Activated CD4-positive, alpha-beta T cell treated with anti-CD3 and anti-CD28 coated beads, Interleukin-2, amount 50 U/mL, for 16 hours (primary cell): ENCODE measurements around the gene IL20RB.

Experiments
- DNase-seq: peaks from one replicate; pipeline ENCODE4 v3.0.0-alpha.2; 2020

Gene IL20RB, protein sequence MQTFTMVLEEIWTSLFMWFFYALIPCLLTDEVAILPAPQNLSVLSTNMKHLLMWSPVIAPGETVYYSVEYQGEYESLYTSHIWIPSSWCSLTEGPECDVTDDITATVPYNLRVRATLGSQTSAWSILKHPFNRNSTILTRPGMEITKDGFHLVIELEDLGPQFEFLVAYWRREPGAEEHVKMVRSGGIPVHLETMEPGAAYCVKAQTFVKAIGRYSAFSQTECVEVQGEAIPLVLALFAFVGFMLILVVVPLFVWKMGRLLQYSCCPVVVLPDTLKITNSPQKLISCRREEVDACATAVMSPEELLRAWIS

GRCh38 chr3:136957751-136958288 is at the start of gene IL20RB:
Gene IL20RB, plus strand, starts transcription at chr3:136957983. Its CDS starts 131 bp downstream, at chr3:136958114.
- no peak for DNase-seq

- DNase-seq = no peak
Observed at GRCh38 chr3:136908297-136908696, 49.5 kb upstream of the IL20RB start.

- no peak for DNase-seq
Observed at GRCh38 chr3:136909187-136909586, 48.6 kb upstream of the IL20RB start.

GRCh38 chr3:136910697-136911096 is 47.1 kb upstream of the IL20RB start:
- no peak for DNase-seq

DNA sequence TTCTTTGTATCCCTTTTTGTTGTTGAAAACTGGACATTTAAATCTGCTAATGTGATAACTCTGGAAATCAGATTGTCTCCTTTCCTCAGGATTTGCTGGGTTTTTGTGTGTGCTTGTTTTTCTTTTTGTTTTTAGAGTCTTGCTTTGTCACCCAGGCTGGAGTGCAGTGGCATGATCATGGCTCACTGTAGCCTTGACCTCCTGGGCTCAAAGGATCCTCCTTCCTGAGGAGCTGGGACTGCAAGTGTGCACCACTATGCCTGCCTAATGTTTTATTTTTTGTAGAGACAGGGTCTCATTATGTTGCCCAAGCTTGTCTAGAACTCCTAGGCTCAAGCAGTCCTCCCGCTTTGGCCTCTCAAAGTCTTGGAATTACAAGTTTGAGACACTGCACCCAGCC is 44.6 kb upstream of the IL20RB start:
- no peak for DNase-seq

DNA sequence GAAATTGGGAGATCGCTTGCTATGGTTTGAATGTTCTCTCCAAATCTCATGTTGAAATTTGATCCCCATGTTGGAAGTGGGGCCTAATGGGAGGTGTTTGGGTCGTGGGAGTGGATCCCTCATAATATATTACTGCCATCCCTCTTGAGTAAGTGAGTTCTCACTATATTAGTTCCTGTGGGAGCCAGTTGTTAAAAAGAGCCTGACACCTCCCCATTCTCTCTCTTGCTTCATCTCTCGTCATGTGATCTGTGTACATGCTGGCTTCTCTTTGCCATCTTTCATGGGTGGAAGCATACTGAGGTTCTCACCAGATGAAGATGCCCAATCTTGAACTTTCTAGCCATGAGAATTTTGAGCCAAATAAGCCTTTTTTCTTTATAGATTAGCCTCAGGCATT is 43.0 kb upstream of the IL20RB start:
- DNase-seq = no peak

GRCh38 chr3:136916223-136916622 is 41.6 kb upstream of the IL20RB start:
- DNase-seq = no peak

GRCh38 chr3:136919799-136920580 is 37.8 kb upstream of the IL20RB start:
- DNase-seq = peak; percentile 76

GRCh38 chr3:136920904-136921611 is 36.7 kb upstream of the IL20RB start:
- no peak for DNase-seq

DNA sequence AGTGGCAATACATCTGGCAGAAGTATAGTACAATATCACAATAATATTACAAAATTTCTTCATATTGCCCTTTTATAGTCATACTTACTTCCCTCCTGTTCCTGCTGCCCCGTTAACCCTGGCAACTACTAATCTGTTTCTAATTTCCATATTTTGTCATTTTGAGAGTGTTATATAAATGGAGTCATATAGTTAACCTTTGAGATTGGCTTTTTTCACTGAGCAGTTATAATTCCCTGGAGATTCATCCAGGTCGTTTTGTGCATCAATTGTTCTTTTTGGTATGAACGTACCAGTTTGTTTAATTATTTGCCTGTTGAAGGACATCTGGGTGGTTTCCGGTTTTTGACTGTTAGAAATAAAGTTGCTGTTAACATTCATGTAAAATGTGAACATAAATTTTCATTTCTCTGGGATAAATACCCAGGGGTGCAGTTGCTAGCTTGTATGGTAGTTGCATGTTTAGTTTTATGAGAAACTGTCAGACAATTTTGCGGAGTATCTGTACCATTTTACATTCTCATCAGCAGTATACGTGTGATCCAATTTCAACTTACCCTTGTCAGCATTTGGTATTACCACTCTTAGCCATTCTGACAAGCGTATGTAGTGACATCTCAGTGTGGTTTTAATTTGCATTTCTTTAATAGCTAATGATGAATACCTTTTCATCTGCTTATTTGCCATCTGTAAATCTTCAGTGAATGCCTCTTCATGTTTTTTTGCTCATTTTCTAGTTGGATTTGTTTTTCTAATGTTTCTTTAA is 32.2 kb upstream of the IL20RB start:
- no peak for DNase-seq

DNA sequence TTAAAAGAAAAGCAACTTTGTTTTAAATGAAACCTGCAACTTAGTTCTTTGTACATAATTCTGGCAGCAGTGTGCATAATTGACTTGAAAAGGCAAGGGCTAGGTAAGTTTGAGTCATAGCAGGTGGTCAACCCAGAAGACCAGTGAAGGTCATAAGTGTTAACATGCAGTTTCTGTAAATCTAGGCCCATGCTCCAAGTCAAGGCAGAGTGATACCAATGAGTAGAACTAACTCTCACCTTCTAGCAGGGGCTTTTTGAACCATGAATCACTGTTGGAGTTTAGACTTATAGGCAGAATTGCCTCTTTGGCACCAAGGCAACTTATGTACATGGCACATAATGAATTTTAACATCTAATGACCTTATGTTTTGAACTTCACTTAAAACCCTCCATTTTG is 29.5 kb upstream of the IL20RB start:
- no peak for DNase-seq

- DNase-seq = no peak
Observed at GRCh38 chr3:136929977-136930670, 27.7 kb upstream of the IL20RB start.

DNA sequence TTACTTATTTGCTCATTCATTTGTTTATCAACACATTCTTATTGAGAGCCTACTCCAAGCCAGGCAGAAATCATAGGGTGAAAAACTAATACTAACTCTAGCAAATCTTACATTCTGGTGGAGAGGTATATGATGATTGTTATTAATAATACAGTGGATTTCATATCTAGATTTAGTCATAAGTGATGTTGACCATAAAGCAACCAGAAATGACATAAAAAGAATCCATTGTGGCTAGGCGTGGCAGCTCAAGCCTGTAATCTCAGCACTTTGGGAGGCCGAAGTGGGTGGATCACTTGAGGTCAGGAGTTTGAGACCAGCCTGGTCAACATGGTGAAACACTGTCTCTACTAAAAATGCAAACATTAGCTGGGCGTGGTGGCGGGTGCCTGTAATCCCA is 26.2 kb upstream of the IL20RB start:
- DNase-seq = peak; percentile 28

DNA sequence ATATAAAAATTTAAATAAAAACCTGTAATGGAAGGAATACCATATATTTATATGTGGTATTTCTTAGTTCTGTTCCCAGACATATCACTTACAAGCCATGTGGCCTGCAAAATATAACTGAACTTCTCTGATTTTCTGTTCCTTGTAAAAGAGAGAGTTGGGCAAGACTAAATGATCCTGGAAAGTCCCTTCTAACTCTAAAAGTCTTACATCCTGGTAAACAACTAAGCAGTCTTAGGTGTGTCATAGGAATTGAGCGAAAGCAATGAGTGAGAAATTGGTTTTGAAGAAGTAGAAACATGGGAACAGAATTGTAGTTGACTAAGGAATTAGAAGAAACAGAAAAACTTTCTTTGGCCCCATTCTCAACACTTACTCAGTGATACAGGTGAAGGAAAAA is 25.3 kb upstream of the IL20RB start:
- peak; percentile 30 for DNase-seq

- DNase-seq = no peak
Observed at GRCh38 chr3:136932978-136933772, 24.6 kb upstream of the IL20RB start.

DNA sequence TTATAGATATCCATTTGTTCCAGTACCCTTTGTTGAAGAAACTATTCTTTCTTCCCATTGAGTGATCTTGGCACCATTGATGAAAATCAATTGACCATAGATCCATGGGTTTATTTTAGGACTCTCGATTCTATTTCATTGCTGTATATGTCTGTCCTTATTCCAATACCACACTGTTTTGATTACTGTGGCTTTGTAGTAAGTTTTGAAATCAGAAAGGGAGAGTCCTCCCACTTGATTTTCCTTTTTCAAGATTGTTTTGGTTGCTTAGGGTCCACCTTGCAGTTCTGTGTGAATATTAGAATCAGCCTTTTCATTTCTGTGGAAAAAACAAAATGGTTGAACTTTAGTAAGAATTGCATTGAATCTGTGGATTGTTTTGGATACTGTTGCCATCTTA is 20.6 kb upstream of the IL20RB start:
- no peak for DNase-seq

- DNase-seq = no peak
Observed at GRCh38 chr3:136937851-136938250, 19.9 kb upstream of the IL20RB start.

- DNase-seq = no peak
Observed at GRCh38 chr3:136938334-136938733, 19.4 kb upstream of the IL20RB start.

DNA sequence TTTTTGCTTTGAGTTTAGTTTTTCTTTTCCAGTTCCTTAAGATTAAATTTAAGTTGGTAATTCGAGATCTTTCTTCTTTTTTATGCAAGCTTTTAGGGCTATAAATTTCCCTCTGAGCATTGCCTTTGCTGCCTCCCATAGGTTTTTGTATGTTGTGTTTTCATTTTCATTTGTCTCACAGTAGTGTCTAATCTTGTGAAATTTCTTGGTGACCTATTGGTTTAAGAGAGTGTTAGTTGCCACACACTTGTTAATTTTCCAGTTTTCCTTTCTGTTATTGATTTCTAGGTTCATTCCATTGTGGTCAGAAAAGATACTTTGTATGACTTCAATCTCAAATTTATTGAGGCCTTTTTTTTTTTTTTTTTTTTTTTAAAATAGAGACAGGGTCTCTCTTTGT is 18.3 kb upstream of the IL20RB start:
- DNase-seq = no peak

- DNase-seq = no peak
Observed at GRCh38 chr3:136942803-136943202, 15.0 kb upstream of the IL20RB start.

DNA sequence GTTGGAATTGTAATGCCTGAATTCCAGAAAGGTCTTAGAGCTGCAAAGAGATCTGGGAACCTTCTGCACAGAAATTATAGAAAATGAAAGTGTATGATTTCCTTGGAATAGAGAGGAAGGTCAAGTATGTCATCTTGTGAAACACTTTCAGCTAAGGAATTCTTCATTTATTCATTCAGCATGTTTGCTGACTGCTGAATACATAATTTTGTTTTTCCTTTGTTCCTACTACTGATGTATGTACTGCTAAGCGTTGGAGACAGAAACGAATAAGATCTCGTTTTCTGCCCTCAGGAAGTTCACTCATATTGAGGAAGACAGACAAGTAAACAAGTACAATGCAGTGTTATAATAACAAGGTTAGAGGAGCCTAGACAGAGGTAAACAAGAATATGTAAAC is 14.3 kb upstream of the IL20RB start:
- no peak for DNase-seq
